Adrenal gland (tissue), 5 donors: Measurements from ENCODE around the gene FBN3.

ENCODE experiments used
- POLR2A ChIP-seq, 2 donors: fragments of 450-650 bp; IDR thresholded peaks; one replicate each; pipeline ENCODE4 v1.6.1; 2017; ENCODE audit warnings: antibody characterized with exemption in 2 of 2, mild to moderate bottlenecking in 2 of 2, moderate library complexity in 1 of 2
- TF ChIP-seq, protein P1 (sequence below), 6 experiments: fragments of 450-650 bp in 4 of 6; fragments of 200-600 bp in 2 of 6; sonication (generic) in 1 of 6; IDR thresholded peaks; 1 replicate in 5 of 6; 2 replicates in 1 of 6; pipeline versions ENCODE4 v1.5.1 to v1.8.0; 2016 to 2021; ENCODE audit warnings: antibody characterized with exemption in 6 of 6, mild to moderate bottlenecking in 2 of 6, moderate library complexity in 1 of 6
- donor health status: DM: no; HTN: no; CAD: no.

DNA sequence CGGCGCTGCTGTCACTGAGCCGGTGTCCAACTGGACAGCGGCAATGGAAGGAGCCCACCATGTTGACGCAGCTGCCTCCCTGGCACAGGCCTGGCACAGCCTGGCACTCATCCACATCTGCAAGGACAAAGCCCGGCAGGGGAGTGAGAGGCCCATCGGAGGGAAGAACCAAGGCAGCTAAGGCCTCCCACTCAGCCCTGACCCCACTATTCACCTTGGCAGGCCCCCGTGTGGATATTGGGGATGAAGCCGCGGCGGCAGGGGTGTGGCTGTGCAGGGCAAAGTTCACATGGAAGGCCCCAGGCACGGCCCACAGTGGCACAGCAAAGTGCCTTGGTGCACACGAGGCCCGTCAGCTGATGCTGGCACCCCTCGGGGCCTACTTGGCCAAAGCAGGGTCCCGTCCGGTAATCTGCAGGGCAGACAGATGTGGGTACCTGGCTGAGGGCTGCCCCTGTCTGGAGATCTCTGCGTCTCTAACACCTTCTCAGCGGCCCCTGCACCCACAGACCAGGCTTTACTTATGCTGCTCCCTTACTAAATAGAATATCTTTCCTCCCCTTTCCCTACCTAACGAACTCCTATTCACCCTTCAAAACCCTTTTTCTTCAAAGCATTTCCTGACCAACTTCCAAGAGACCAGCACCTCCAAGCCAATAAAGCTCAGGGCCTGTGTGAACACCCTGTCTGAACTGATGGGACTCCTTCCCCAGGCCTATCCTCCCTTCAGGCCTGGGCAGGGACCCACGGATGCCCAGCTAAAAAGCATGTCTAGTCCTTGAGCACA, 7.5 kb downstream of the FBN3 start:
- TF ChIP-seq, protein P1, sequence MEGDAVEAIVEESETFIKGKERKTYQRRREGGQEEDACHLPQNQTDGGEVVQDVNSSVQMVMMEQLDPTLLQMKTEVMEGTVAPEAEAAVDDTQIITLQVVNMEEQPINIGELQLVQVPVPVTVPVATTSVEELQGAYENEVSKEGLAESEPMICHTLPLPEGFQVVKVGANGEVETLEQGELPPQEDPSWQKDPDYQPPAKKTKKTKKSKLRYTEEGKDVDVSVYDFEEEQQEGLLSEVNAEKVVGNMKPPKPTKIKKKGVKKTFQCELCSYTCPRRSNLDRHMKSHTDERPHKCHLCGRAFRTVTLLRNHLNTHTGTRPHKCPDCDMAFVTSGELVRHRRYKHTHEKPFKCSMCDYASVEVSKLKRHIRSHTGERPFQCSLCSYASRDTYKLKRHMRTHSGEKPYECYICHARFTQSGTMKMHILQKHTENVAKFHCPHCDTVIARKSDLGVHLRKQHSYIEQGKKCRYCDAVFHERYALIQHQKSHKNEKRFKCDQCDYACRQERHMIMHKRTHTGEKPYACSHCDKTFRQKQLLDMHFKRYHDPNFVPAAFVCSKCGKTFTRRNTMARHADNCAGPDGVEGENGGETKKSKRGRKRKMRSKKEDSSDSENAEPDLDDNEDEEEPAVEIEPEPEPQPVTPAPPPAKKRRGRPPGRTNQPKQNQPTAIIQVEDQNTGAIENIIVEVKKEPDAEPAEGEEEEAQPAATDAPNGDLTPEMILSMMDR (IDR thresholded peaks at IDR 0.05), result no peak
- no peak for TF ChIP-seq POLR2A (IDR thresholded peaks at IDR 0.05)
